ENCODE measurements around the gene ZNF483. TPM values are rescaled to one million over a fixed set of nuclear protein-coding genes. Genes with fewer than 3 reads are reported as not detected.
"Not testable (repeated sequence)": the region's sequence is repeated elsewhere in the genome, so short reads cannot be mapped to it uniquely, and the experiment has no call there.

ZNF483 gene
- total RNA-seq, 2 donors from 2014 or later, result 12.8 to 30.4 TPM

DNA sequence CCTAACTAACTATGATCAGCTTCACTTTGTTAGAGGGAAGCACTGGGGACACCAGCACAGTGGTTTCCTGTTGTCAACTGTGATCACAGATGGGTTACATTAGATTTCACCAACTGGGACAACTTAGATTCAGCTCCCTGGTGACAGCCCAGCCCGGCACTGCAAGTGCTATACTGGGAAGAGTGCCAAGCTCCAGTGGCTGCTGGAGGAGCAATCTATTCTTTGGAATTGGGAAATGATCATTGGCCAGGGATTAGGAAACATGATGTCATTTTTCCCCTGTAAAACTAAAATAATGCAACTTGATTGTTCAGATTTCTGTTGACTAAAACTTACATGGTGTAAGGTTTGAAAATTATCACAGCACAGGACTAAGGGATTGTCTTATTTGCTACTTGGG is 41.3 kb downstream of the ZNF483 start:
- H3K4me3 ChIP-seq, result no peak overlapping the region
- H3K27me3 ChIP-seq (replicated peaks; ENCODE audit: insufficient read depth), result no peaks in the 10 kb centered on the region
- TF ChIP-seq CTCF (IDR thresholded peaks at IDR 0.05) (no peak), POLR2AphosphoS5 (IDR thresholded peaks at IDR 0.05) (no peak), POLR2A (IDR thresholded peaks at IDR 0.05) (no peak)
- intact Hi-C loops (cut with DNase I), result no loop called here
- no peak for DNase-seq (ENCODE audit: low spot score)
- no peaks in the 10 kb centered on the region for H3K9me3 ChIP-seq
- WGBS, result 43% methylated on average over 1 of the region's 1 CpG
- peaks cover 11 to 19% of the 10 kb centered on the region in 2 donors for H3K36me3 ChIP-seq
- no peak overlapping the region for H3K27ac ChIP-seq
- H3K4me1 ChIP-seq (replicated peaks), result no peaks in the 10 kb centered on the region

GRCh38 chr9:111568127-111568526 is 43.1 kb downstream of the ZNF483 start:
- WGBS, result 94% methylated on average over 4 of the region's 4 CpGs
- H3K36me3 ChIP-seq, result peaks cover 12 to 19% of the 10 kb centered on the region in 2 donors

DNA sequence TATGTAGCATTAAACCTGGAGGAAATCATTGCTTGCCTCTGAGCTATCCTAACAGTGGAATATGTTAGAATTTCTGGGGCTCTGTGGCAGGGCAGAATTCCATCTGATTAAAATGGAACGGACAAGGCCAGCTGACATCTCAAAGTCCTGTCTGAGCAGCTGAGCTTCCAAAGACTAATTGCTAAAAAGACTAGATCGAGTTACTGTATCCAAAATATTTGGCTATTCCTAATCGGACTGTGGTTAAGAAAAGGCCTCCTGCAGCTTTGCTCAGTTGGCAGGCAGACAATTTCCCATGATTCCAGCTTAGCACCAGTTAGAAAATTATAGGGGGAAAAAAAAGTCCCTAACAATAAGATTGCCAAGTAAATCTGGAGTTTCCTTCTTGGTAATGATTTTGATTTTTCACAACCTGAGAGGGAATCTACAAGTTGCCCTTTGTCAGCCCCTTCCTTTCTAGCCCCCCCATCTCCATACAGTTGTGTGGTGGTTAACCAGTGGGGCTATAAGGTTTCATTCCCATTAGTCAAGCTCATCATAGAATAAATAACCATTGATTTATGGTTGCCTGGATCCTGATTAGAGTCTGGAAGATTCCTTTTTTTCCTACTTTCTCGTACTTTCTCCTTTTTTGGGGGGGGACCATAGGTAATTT is 48.1 kb downstream of the ZNF483 start:
- DNase-seq (ENCODE audit: low spot score), result no peak
- peaks cover 3 to 24% of the 10 kb centered on the region in 2 donors for H3K36me3 ChIP-seq
- WGBS, result 43% methylated on average over 4 of the region's 4 CpGs
- no peaks in the 10 kb centered on the region for H3K9me3 ChIP-seq
- no peak for TF ChIP-seq POLR2A (IDR thresholded peaks at IDR 0.05)
- no peak for TF ChIP-seq CTCF (IDR thresholded peaks at IDR 0.05)
- TF ChIP-seq POLR2AphosphoS5 (IDR thresholded peaks at IDR 0.05), result no peak
- no peak overlapping the region for H3K4me3 ChIP-seq
- no peak overlapping the region for H3K27ac ChIP-seq
- intact Hi-C loops (cut with DNase I), result no loop called here
- H3K27me3 ChIP-seq (replicated peaks; ENCODE audit: insufficient read depth), result no peaks in the 10 kb centered on the region
- H3K4me1 ChIP-seq (replicated peaks), result no peaks in the 10 kb centered on the region

More at GRCh38 chr9:111568127-111568526, 43.1 kb downstream of the ZNF483 start:
- DNase-seq (ENCODE audit: low spot score); intact Hi-C loops (cut with DNase I); H3K4me1 ChIP-seq (replicated peaks); H3K27ac ChIP-seq; H3K4me3 ChIP-seq; H3K27me3 ChIP-seq (replicated peaks; ENCODE audit: insufficient read depth); H3K9me3 ChIP-seq: not testable (repeated sequence)

DNA sequence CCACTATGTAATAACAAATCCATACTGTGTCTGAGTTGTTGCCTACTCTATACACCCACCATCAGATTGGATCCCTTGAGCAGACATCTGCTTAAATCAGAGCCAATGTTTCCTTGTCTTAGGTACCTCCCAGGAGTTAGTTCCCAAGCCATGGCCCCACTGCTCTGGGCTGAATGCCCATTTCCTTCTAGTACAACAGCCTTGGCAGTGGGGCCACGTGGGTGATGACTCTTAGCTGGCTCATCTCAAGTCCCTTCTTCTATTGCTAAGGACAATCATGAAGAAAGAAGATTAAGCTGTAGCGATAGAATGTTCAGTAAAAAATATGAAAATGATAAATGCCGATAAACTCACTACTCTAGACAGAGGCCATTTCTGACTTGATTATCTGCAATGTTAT is 57.9 kb downstream of the ZNF483 start:
- Histone ChIP-seq H3K27ac (no peak overlapping the region), H3K4me3 (no peak overlapping the region), H3K4me1 (replicated peaks) (no peaks in the 10 kb centered on the region), H3K27me3 (replicated peaks; ENCODE audit: insufficient read depth) (no peaks in the 10 kb centered on the region), H3K36me3 (peaks cover 3 to 5% of the 10 kb centered on the region in 2 donors), H3K9me3 (no peaks in the 10 kb centered on the region)
- 73% methylated on average over 3 of the region's 3 CpGs for WGBS
- no peak for TF ChIP-seq POLR2AphosphoS5 (IDR thresholded peaks at IDR 0.05)
- TF ChIP-seq POLR2A (IDR thresholded peaks at IDR 0.05), result no peak
- no peak for TF ChIP-seq CTCF (IDR thresholded peaks at IDR 0.05)
- DNase-seq (ENCODE audit: low spot score), result no peak
- intact Hi-C loops (cut with DNase I), result no loop called here

DNA sequence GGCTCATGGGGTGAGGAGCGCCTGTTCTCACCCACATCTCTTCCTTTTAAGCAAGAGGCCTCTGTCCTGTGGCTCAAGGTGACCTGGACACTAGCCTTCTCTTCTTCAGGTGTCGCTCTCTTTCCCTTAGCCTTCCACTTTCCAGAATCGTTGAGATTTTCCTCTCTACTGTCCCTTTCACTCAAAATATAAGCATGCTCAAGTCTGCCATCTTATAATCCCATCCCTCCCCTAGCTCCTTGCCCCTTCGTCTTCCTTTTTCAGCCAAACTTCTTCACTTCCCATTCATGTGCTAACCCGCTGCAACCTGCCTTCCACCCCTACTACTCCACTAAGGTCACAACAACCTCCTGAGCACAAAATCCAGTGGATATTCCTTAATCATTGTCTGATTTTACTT is 61.4 kb downstream of the ZNF483 start:
- H3K36me3 ChIP-seq, result peaks cover 0 to 3% of the 10 kb centered on the region in 2 donors
- WGBS, result 95% methylated on average over 5 of the region's 5 CpGs
- TF ChIP-seq POLR2A (IDR thresholded peaks at IDR 0.05) (no peak), CTCF (IDR thresholded peaks at IDR 0.05) (no peak), POLR2AphosphoS5 (IDR thresholded peaks at IDR 0.05) (no peak)
- intact Hi-C loops (cut with DNase I), result no loop called here
- no peaks in the 10 kb centered on the region for H3K27me3 ChIP-seq (replicated peaks; ENCODE audit: insufficient read depth)
- no peaks in the 10 kb centered on the region for H3K4me1 ChIP-seq (replicated peaks)
- no peaks in the 10 kb centered on the region for H3K9me3 ChIP-seq
- no peak for DNase-seq (ENCODE audit: low spot score)
- H3K27ac ChIP-seq, result no peak overlapping the region
- H3K4me3 ChIP-seq, result no peak overlapping the region
